Left forelimb (tissue), 1 donor: ENCODE measurements around the gene P2RX1.
"Not testable (repeated sequence)": the region's sequence is repeated elsewhere in the genome, so short reads cannot be mapped to it uniquely, and the experiment has no call there.

ENCODE experiments used
- DNase-seq: peaks from one replicate; pipeline ENCODE4 v3.0.0-alpha.2; 2018; ENCODE audit warnings: low spot score

P2RX1 gene

GRCh38 chr17:3857261-3858105, 58.8 kb downstream of the P2RX1 start:
- DNase-seq = no peak

GRCh38 chr17:3854204-3854603, 62.1 kb downstream of the P2RX1 start:
- not testable (repeated sequence) for DNase-seq

- no peak for DNase-seq
Measured at GRCh38 chr17:3852561-3852960, 63.7 kb downstream of the P2RX1 start.

GRCh38 chr17:3851461-3852100, 64.7 kb downstream of the P2RX1 start:
- DNase-seq = no peak

GRCh38 chr17:3848229-3848835, 67.9 kb downstream of the P2RX1 start:
- DNase-seq = no peak

GRCh38 chr17:3847165-3847670, 69.0 kb downstream of the P2RX1 start:
- DNase-seq = no peak
